Measurements from ENCODE around the gene ST8SIA4.

DNA sequence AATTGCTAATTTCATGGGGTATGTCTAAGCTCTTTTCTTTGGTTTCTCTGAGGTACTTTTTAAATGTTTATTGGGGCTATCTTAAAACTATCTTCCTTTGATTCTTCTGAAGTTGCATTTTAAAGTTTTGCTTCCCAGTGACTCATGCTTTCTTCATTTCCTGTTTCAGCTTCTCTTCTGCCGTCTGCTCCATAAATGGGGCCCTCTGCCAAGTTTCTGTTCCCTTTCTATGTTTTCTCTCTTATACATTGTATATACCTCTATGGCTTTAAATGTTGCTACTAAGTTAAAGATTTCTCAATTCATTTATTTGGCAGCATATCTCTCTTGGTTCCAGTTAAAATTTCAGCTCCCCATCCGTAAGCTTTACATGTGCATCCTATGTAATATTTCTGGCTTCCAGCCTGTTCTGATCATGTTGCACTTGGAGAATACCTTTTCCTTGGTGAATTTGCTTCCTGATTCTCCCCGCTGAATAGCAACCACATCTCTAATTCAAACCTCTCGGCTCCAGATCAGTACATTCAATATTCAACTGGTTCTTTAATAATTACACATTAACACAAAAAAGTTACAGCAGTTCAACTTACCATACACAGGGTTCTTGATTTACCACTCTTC, 125.3 kb downstream of the ST8SIA4 start:
- TF ChIP-seq CTCF (IDR thresholded peaks at IDR 0.05; ENCODE audit: poor library complexity) (no peak), EZH2 (IDR thresholded peaks at IDR 0.05; ENCODE audit: borderline replicate concordance) (no peak), EZH2phosphoT487 (IDR thresholded peaks at IDR 0.05; ENCODE audit: low read depth, severe bottlenecking, unreplicated experiment) (no peak)

Data from hepatocyte (in vitro differentiated cells).